K562 (cell line): ENCODE data around the gene CTAGE1. TPM values are rescaled to one million over a fixed set of nuclear protein-coding genes. Genes with fewer than 3 reads are reported as not detected.

Experiments
- ARID2 ChIP-seq: fragments of 450-650 bp; IDR thresholded peaks from 2 replicates; pipeline ENCODE4 v1.6.1; 2017; ENCODE audit warnings: antibody characterized with exemption, mild to moderate bottlenecking
- BHLHE40 ChIP-seq: IDR thresholded peaks from 2 replicates; pipeline ENCODE4 v1.6.1; 2011; ENCODE audit warnings: low read length, improper control_type of control experiment
- CLOCK ChIP-seq: fragments of 250-450 bp; sonication (Bioruptor Pico); IDR thresholded peaks from 2 replicates; pipeline ENCODE4 v1.4.0; 2020; ENCODE audit warnings: mild to moderate bottlenecking, moderate library complexity, borderline replicate concordance
- POLR2A ChIP-seq: fragments of 450-650 bp; conservative IDR thresholded peaks from 2 replicates; pipeline ENCODE4 v1.6.1; 2016
- RBM14 ChIP-seq: fragments of 200-400 bp; formaldehyde crosslinking; IDR thresholded peaks from 2 replicates; pipeline ENCODE4 v1.6.1; 2018; ENCODE audit warnings: low read depth, mild to moderate bottlenecking, low read length, moderate library complexity, borderline replicate concordance; ENCODE audit not compliant: insufficient read depth
- ZFP1 ChIP-seq: fragments of 450-650 bp; formaldehyde crosslinking; IDR thresholded peaks from 2 replicates; pipeline ENCODE4 v1.4.0; 2020; ENCODE audit warnings: mild to moderate bottlenecking, mixed read lengths
- ZFX ChIP-seq: sonication (generic); formaldehyde crosslinking; IDR thresholded peaks from 2 replicates; pipeline ENCODE4 v1.8.0; 2022; ENCODE audit warnings: mild to moderate bottlenecking, missing genetic modification reagents, moderate library complexity
- ZNF639 ChIP-seq, 2 experiments: fragments of 200-800 bp in 1 of 2; sonication (Bioruptor generic) in 1 of 2; sonication (generic) in 1 of 2; formaldehyde crosslinking in 1 of 2; IDR thresholded peaks in 1 of 2; conservative IDR thresholded peaks in 1 of 2; 2 replicates each; pipeline versions ENCODE4 v1.5.0 to v1.6.1; 2016 to 2020; ENCODE audit warnings: missing compliant biosample characterization in 1 of 2, missing genetic modification characterization in 1 of 2, missing genetic modification reagents in 1 of 2
- polyA plus RNA-seq, 8 experiments: library from polyadenylated mRNA; depleted of rRNA in 4 of 8; stranded (reverse) in 5 of 8; unstranded in 3 of 8; fragments of >200 nt; fragmentation: Nextera tagmentation in 2 of 8; fragmentation: Illumina TruSeq in 1 of 8; extraction: Ambion mirVana in 2 of 8; extraction: Trizol in 1 of 8; gene quantifications; 2 replicates each; pipeline versions ENCODE4 v1.2.1 to v1.2.3, GENCODE V29; 2011 to 2014; ENCODE audit warnings: inconsistent platforms in 1 of 8, missing spikeins in 1 of 8
- total RNA-seq, 7 experiments: library from RNA; depleted of rRNA in 6 of 7; stranded (reverse); fragments of >200 nt in 6 of 7; fragmentation: Illumina TruSeq in 2 of 7; extraction: Trizol in 2 of 7; gene quantifications; 2 replicates each; pipeline versions ENCODE4 v1.2.1 to v1.2.3, GENCODE V29; 2011 to 2021; ENCODE audit warnings: low replicate concordance in 1 of 7

Gene CTAGE1
- total and polyA plus RNA-seq, 9 of the 15 experiments (the other 6 are each of a cell fraction or from before 2014, with no cell fraction given) = not detected

DNA sequence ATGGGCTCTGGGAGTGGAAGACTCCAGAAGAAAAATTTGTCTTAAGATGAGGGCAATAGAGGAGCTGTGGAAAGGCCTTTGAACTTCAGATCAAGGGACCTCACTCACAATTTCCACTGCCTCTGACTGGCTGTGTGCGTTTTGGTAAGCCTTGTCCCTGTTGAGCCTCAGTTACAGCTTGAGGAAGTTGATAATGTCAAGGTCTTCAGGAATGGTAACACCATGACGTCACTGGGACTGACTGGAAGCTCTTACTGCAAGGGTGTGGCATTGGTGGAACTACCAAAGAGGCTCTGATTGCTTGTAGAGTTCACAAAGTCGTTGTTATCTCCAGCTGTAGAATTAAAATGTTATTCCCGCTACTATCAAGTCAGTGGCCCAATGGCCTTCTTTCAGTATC lies 29.2 kb upstream of the CTAGE1 start (continued):
- TF ChIP-seq ZNF639 (CRISPR knock-in tag; conservative IDR thresholded peaks at IDR 0.05 in 1 of 2, IDR thresholded peaks at IDR 0.05 in 1 of 2) = no peak
- no peak for TF ChIP-seq ARID2
- TF ChIP-seq POLR2A = no peak
- TF ChIP-seq ZFP1 = no peak
- TF ChIP-seq ZFX = no peak
- no peak for TF ChIP-seq CLOCK
- no peak for TF ChIP-seq RBM14
- TF ChIP-seq BHLHE40 = no peak
